ENCODE measurements around the gene PLOD2.

PLOD2 gene

DNA sequence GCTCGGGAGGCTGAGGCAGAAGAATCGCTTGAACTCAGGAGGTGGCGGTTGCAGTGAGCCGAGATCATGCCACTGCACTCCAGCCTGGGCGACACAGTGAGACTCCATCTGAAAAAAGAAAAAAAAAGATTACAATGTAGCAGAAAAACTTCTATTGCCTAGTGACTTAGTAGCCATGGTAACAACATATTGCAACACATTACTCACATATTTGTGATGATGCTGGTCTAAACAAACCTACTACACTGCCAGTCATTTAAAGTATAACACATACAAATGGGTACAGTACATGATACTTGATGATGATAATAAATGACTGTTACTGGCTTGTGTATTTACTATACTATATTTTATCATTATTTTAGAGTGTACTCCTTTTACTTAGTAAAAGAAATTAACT lies 125.6 kb downstream of the PLOD2 start:
- DNase-seq: no peak

DNA sequence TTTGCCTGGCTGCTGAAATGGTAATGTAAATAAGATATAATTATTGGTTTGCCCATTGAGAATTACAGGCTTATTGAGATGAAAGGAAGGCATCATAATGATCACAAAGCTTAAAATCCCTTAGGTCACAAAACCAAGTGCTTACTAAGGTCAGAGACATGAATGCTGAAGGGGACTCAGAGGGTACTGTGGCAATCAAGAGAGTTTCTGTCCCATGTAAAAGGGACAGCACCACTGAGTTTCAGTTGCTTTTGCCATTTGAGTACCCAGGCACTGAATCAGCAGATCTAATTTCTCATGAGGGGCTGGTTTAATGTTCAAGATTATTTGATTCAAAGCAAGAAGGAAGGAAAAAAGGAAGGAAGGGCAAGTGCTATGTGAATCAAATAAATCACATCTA lies 127.0 kb downstream of the PLOD2 start:
- no peak for DNase-seq

DNA sequence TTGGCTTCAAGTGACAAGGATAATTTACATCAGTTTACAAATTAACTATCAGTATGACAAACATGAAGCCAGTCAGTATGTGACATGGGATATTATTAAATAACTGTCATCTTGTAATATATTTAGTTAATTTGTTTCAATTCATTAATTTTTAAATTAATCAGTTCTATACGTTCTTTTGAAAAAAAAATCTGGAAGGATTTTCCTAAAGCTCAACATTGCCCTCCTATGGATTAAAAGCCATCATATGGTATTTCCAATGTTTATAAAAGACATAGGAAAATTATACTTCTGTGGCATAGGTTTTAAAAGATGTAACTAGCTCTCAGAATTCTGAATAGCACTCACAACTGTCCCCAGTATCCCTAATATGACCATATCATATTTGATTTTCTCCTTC lies 134.4 kb downstream of the PLOD2 start:
- no peak for DNase-seq

DNA sequence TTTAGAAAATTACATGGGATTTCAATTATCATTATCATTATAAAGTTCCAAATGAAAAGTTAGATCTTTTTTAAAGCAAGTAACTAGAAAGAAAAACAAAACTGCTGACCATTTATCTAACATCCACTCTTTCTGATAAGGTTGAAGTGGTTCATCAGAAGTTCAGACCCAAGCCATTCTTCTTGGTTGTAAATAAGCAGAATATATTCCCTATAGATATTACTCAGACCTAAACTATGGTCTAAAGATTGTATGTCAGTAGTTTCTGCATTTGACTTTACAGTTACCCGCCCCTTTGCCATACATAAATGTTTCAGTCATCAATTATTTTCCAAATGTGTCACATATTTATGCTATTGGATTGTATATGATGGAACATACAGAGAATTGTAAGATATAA lies 136.7 kb downstream of the PLOD2 start:
- no peak for DNase-seq

DNA sequence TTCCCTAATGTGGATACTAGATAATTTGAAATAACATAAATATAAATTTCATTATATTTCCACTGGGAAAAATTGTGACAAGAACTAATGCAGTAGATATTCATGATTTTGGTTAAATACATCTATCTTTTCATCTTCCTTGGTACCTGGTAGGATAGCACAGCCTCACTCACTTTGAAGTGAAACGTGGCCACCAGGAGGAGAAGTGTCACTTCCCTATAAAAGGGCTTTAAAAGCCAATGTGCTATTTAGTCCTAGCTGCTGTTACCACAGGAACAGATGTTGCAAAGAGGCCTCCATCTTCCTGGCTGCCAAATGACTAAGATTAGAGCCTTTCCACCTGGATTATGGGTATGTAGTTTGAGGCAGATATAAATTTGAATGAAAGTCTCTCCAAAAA lies 140.0 kb downstream of the PLOD2 start:
- no peak for DNase-seq

DNA sequence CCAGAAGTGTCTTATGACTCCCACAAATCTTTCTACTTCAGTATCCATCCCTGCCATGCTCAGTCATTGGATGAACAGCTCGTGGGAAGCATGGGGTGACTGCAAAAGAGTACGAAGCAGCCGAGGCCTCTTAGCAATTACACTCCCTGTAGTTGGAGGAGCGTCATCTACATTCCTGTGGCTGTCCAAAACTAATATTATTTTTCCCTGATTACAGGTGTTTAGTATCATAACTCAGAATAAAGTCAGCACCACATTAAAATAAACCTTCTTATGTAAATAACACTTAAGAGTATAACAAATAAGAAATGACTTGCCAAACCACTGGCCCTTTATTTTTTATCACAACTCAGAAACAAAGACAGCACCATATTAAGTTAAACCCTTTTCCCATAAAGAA lies 141.5 kb downstream of the PLOD2 start:
- DNase-seq: no peak

Measured in stimulated activated naive CD4-positive, alpha-beta T cell treated with Interleukin-2 at 50 U/mL for 16 hours (primary cell).